ENCODE data around the gene GCK.

GCK gene

DNA sequence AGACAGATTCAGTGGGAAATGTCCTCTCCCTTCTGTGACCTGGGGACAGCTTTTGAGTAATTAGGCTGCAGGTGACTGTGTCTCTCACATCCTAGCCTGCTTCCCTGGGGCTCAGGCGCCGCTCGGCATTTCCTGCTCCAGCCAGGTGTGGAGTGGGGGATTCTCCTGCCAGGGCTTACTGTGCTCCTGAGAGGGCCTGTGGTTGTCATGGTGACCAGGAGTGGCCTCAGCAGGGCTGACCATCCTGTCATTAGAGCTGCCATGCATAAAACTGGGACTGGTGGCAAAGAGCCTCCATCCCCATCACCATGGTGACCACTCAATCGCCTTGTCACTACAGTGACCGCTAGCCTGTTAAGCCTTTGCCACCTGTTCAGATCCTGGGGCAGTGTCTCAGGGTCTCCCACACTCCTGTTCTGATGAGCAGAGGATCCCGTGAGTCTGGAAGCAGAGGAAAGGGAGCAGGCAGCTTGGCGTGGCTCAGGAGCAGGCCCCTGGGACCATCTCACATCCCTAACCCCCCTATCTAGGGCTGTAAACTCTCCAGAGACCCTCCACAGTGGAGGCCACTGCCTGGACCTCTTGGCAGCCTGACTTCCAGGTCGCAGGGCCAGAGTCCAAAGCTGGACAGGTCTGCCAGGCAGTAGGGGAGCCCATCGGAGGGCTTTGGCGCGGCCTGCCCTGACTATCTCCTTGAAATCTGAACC is at the start of gene GCK:
Gene GCK, minus strand, starts transcription at position 154 of the 707 bp plus-strand sequence. CDS start 486 bp downstream, outside the sequence.
- no peak for DNase-seq (ENCODE audit: low read depth)

DNA sequence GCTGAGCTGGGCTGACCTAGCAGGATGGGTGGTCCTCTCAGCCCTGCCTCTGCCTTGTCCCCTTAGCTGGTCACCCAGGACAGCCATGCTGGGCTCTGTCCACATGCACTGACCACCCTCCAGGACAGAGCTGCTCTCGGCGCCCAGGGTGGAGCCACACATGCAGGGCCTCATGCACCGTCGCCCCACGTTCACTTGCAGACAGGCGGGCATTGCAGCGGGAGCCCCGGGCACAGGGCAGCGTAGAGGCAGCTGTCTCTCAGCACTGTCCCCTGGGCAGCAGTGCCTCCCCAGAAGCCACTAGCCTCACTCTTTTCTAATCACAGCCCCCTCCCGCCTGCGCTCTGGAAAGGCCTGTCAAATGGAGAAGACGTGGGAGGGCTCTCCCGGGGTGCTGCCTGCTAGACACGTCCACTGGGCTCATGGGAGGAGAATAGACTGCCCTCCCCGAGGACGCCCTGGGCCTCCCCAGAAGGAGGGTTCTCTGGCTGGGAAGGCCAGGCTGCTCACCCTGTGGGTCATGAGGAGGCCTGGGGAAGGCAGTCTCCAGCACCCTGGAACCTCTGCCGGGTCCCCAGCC is 49.0 kb upstream of the GCK start:
- no peak for DNase-seq (ENCODE audit: low read depth)

DNA sequence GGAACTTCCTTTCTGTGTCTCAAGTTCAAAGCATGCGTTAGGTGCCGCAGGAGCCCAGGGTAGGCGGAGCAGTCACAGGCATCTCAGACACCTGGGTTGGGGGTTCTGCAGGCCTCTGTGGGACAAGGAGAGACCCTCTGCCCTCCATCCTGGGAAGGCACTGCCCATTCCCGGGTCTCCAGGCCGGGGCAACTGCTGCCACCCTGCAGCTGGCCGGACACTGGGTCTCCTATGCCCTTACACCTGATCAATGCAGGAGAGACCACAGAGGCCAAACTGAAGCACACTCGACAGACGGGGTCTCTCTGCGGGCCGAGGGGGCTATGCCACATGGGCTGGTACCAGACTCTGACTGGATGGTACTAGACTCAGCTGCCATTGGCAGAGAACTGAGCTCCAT is 48.5 kb upstream of the GCK start:
- DNase-seq (ENCODE audit: low read depth) = no peak

DNA sequence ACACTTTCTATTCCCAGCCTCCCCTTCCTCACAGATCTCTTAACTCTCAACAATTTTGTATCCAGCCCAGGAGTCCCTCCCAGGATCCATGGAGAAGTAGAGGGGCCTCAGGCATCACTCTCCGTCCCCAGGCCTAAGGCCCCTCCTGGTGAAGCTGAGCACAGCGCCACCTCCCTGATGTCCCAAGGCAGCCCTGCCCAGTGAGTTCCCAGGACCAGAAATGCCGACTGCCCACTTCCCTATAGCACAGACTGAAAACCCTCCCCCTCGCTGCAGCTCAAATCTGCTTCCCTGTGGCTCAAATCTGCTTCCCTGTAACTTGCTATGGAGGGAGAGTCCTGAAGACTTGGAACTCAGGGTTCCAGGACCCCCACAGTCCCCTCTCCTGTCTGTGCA is 47.1 kb upstream of the GCK start:
- no peak for DNase-seq (ENCODE audit: low read depth)

DNA sequence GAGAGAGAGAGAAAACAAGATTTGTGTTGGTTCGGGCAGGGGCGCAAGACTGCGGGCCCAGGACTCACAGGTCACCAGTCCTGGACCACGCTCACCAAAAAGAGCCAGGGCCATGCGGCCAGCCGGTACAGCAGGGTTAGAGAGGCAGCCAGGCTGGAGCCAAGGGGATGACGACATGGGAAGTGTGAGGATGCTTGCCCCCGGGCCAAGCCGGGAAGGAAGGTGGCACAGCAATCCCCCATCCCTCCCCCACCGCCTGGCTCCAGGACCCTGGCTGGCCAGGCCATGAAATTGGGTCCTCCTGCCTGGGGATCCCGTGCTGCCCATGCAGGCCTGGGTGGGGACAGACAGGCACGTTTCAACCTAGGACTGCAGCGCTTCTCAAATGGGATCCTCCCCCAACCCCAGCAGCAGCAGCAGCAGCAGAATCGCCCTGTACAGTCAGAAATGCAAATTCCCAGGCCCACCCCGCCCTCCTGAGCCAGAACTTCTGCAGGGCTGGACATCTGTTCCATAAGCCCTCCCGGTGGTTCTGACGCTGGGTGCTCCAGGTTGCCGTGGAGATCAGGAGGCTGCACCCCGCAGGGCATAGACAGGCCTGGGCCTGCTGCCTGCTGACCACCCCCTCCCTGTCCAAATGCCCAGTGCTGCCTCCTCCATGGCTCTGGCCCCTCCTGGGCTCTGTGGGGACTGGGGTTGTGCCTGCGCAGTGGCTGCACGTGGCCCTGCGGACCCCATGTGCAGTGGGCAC is 46.5 kb upstream of the GCK start:
- no peak for DNase-seq (ENCODE audit: low read depth)

DNA sequence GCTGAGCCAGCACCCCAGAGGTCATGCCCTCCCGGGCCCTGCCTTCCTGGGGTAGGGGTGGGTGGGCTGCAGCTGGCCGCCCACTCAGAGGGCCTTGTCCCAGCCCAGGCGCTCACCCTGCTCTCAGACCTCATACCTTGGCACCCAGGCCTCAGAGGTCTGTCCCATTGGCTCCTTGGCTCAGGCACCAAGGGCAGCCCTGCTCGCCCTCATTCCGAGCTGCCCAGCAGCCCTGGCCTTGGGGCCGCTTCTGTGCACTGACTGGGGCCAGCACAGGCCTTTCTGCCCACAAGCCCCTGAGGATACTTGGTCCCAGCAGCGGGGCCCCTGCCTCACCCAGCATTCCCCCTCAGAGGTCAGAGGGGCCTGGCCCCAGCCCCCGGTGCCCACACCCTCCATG is 45.8 kb upstream of the GCK start:
- DNase-seq (ENCODE audit: low read depth) = no peak

DNA sequence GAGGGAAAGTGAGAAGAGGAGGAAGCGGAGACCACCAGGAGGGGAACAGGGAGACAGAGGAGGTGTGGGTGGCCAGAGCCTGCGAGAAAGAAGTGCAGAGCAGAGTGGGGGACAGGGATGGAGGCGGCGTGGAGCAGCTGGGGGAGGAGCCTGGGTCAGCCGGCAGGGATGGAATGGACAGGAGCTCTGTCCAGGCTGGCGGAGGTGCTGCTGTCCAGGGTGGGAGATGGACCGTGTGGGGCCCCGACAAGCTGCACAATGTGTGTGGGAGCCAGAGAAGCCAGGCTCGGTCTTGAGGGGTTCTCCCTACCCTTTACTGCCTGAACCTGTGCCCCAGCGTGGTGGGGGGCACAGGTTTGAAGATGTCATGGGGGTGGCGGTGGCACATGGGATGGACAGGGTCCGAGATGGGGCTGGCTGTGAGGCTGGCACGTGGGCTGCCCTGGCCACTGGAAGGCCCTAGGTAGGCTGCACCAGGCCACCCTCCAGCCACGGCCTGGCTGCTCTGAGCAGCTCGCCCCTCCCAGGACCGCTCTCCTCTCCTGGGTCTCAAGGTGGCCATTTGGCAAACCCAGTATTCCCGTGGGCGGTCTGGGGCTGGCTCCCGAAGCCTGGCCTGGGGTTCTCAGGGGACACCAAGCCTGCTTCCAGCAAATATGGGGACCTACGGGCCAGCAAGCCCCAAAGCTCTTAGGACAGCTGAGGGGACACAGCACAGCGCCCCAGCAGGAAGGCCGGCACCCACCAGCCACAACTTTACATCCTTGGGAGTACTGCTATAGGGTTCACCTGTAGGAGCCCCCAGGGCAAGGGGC is 43.9 kb upstream of the GCK start:
- no peak for DNase-seq (ENCODE audit: low read depth)

- DNase-seq (ENCODE audit: low read depth) = no peak
These were observed 43.2 kb upstream of the GCK start for GRCh38 chr7:44232396-44232795.

DNA sequence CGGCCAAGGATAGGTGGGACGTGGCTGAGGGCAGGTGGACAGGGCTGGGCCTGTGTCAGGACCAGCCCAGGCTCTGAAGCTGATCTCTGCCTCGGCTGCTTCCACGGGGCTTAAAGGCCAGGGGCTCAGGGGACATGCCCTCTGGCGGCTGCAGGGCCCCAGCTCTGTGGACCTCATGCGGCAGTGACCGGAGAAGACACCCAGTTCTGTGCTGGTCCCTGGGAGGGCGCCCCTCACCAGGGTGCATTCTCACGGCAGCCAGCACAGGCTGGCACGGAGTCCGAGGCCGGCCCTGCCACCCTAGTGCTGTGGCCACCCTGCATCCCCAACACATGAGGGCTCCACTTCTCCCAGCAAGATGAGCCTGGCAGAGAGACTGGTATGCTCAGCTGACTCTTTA is 41.8 kb upstream of the GCK start:
- DNase-seq (ENCODE audit: low read depth) = no peak

GRCh38 chr7:44230286-44230685 is 41.0 kb upstream of the GCK start:
- no peak for DNase-seq (ENCODE audit: low read depth)

DNA sequence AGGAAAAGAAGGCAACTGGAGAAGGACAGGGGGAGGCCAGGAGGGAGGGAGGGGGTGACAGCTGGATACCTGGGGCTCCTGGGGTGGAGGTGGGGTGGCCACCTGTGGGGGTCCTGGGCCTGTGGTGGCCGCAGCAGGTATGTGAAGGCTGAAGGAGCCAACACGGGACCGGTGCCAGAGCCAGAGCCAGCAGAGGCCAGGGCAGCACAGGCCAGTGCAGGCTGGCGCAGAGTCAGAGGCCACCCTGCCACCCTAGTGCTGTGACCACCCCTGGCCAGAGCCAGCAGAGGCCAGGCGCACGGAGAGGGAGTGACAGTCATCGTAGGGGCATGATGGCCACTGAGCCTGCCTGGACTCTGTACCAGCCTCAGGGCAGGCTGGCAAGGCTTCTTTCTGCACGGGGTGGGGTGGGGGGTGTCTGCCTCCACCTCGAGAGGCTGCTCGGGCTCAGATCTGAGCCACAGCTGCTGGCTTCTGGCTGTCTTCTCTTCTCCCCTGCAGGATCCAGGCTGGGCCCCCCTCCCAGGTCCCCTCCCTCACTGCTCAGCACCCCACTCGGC is 40.4 kb upstream of the GCK start:
- DNase-seq (ENCODE audit: low read depth) = no peak

DNA sequence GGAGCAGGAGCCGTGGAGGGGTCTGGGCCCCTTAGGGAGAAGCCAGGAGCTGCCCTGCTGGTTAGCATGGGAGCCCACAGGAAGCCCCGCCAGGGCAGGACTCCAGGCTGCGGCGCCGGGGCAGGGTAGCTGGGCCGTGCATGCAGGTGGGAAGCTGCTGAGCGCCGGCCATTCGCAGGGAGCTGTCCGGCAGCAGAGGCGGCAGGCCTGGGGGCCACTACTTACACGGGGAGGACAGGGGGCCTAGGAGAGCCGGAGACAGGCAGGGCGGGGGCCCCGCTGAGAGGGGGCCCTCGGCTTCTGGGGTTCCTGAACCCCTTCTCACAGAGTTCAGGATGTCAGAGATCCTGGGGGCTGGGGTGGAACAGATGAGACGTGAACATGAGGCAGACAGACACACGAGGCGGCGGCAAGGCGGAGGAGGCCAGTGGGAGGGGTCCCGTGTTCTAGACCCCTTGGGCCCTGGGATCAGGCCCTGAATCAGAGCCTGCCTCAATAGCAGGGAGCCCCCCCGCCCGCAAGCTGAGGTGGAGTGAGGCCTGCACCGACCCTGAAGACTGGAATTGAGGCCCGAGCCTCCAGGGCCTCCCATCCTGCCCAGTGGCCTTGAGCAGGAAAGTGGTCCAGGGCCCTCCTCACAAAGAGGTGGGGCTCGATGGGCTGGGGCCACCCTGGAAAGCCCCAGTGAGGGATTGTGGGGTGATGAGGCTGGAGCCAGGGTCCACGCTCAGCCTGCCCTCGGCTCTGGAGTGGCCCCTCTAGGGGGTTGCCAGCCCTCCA is 39.5 kb upstream of the GCK start:
- no peak for DNase-seq (ENCODE audit: low read depth)

GRCh38 chr7:44227911-44228310 is 38.7 kb upstream of the GCK start:
- no peak for DNase-seq (ENCODE audit: low read depth)

DNA sequence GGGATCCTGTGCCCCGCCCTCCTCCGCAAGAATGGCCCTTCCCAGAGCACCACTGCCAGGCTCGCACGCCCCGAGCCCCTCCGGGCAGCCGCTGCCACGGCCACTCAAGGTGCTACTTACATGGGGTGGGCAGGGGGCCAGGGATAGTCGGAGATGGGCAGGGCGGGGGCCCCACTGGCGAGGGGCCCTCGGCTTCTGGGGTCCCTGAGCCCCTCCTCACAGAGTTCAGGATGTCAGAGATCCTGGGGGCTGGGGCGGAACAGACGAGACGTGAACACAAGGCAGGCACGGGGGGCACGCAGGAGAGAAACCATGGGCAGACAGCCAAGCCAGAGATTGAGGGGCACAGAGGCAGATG is 37.1 kb upstream of the GCK start:
- DNase-seq (ENCODE audit: low read depth) = no peak

GRCh38 chr7:44225566-44226395 is 36.5 kb upstream of the GCK start:
- no peak for DNase-seq (ENCODE audit: low read depth)

- DNase-seq (ENCODE audit: low read depth) = no peak
These were observed 35.8 kb upstream of the GCK start for GRCh38 chr7:44224974-44225565.

GRCh38 chr7:44224080-44224973 is 35.1 kb upstream of the GCK start:
- DNase-seq (ENCODE audit: low read depth) = no peak

DNA sequence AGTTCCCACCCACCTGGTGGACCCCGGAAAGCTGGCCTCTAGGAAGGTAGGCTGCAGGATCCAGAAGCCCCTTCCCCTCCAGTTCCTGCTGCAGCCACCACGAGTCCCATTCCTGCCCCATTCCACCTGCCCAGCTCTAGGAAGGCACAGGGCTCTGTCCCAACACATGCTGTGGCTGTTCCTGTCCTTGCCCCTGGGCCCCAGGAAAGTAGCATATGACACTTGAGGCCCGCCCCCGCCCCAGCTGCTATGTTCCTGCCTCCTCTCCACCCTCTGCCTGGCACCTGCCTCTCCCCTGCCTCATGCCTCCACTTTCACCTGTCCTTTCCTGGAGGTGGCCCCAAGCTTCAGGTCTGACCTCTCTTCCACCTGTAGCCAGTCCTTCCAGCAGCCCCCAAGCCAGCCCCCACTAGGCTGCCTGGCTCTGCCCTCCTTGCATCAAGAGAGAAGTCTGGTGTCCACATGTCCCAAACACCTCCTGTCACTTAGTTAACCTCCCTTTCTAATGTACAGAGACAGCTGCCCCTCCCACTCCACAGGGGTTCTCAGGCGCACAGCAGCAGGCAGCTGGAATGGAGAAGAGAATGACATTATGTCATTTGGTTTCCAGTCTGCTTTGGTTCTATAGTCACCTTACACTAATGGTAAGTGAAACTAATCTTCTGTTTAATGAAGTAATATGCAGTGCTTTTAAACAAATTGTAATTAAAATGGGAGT is 34.3 kb upstream of the GCK start:
- no peak for DNase-seq (ENCODE audit: low read depth)
